Measurements from ENCODE around the gene ERBB4. TPM values are rescaled to one million over a fixed set of nuclear protein-coding genes. Genes with fewer than 3 reads are reported as not detected.

The ERBB4 gene
- total and polyA plus RNA-seq, 7 donors = under 0.01 to 0.33 (median 0.08) TPM; not detected in 1

DNA sequence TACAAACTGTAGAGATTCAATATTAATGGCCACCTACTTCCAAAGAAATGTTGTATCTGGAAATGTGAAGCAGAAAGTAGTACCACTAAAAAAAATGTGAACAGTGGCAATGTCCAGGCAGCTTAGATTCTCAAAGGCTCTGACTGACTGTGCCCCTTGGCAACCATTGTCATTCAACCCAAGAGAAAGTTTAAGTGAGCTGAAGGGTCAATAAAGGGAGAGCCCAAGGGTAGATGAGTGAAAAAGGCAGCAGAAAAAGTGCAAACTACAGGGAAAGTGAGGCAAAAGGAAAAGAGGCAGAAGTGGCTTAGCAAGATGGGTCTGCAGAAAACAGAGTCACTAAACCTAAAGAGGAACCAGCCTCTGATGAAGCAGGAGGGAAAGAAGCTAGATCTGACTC lies 1179.3 kb downstream of the ERBB4 start:
- Histone ChIP-seq H3K36me3 (no peaks in the 10 kb centered on the region), H3K4me3 (no peak overlapping the region), H3K27me3 (no peaks in the 10 kb centered on the region), H3K27ac (no peak overlapping the region), H3K4me1 (no peaks in the 10 kb centered on the region), H3K9me3 (no peaks in the 10 kb centered on the region)
- intact Hi-C loops (cut with DNase I) = no loop called here
- TF ChIP-seq, protein P1, sequence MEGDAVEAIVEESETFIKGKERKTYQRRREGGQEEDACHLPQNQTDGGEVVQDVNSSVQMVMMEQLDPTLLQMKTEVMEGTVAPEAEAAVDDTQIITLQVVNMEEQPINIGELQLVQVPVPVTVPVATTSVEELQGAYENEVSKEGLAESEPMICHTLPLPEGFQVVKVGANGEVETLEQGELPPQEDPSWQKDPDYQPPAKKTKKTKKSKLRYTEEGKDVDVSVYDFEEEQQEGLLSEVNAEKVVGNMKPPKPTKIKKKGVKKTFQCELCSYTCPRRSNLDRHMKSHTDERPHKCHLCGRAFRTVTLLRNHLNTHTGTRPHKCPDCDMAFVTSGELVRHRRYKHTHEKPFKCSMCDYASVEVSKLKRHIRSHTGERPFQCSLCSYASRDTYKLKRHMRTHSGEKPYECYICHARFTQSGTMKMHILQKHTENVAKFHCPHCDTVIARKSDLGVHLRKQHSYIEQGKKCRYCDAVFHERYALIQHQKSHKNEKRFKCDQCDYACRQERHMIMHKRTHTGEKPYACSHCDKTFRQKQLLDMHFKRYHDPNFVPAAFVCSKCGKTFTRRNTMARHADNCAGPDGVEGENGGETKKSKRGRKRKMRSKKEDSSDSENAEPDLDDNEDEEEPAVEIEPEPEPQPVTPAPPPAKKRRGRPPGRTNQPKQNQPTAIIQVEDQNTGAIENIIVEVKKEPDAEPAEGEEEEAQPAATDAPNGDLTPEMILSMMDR (IDR thresholded peaks at IDR 0.05) = no peak
- TF ChIP-seq POLR2A (IDR thresholded peaks at IDR 0.05) (no peak), POLR2AphosphoS5 (IDR thresholded peaks at IDR 0.05) (no peak), EP300 (IDR thresholded peaks at IDR 0.05) (no peak)
- no peak for DNase-seq

DNA sequence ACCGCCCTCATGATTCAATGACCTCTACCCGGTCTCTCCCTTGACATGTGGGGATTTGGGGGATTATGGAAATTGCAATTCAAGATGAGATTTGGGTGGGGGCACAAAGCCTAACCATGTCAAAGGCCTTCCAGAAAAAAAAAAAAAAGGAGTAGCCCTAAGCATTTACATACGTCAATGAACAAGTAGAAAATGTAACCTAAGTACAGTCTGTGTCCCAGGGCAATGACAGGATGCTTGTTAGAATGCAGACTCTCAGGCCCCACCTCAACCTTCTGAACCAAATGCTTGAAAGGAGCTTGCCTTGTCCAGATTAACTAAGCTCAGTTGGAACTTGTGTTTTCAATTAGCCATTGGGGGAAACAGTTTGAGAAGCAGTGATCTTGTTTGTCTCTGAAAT lies 1180.1 kb downstream of the ERBB4 start:
- intact Hi-C loops (cut with DNase I) = no loop called here
- Histone ChIP-seq H3K9me3 (no peaks in the 10 kb centered on the region), H3K27ac (no peak overlapping the region), H3K4me3 (no peak overlapping the region), H3K36me3 (no peaks in the 10 kb centered on the region), H3K27me3 (no peaks in the 10 kb centered on the region), H3K4me1 (no peaks in the 10 kb centered on the region)
- DNase-seq = no peak
- no peak for TF ChIP-seq POLR2A (IDR thresholded peaks at IDR 0.05)
- 84 to 93% methylated on average over 3 of the region's 3 CpGs for WGBS, 2 donors

DNA sequence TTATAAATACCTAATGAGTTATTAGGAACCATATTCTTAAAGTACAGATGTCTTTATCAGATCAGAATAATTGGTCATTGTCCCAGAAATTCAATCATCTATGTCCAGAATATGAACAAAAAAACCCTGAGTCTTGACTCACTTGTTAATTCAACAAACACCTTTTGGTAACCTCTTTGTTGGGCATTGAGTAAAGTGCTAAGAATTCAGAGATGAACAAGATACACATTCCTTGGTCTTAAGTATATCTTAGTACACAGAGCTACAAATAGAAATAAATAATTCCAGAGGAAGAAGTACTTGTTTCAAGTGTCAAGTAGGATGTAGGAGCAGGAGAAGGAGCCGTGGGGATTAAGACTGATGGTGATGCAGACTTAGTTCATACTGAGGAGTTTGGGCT lies 1184.1 kb downstream of the ERBB4 start:
- H3K27me3 ChIP-seq = no peaks in the 10 kb centered on the region
- TF ChIP-seq POLR2A (IDR thresholded peaks at IDR 0.05) (no peak), POLR2AphosphoS5 (IDR thresholded peaks at IDR 0.05) (no peak), EP300 (IDR thresholded peaks at IDR 0.05) (no peak)
- TF ChIP-seq, protein P1 (IDR thresholded peaks at IDR 0.05) = no peak
- no peaks in the 10 kb centered on the region for H3K9me3 ChIP-seq
- H3K4me3 ChIP-seq = no peak overlapping the region
- no peak overlapping the region for H3K27ac ChIP-seq
- no peak for DNase-seq
- no peaks in the 10 kb centered on the region for H3K4me1 ChIP-seq
- WGBS, 2 donors = 83 to 84% methylated on average over 1 of the region's 1 CpG
- intact Hi-C loops (cut with DNase I) = no loop called here
- H3K36me3 ChIP-seq = no peaks in the 10 kb centered on the region

DNA sequence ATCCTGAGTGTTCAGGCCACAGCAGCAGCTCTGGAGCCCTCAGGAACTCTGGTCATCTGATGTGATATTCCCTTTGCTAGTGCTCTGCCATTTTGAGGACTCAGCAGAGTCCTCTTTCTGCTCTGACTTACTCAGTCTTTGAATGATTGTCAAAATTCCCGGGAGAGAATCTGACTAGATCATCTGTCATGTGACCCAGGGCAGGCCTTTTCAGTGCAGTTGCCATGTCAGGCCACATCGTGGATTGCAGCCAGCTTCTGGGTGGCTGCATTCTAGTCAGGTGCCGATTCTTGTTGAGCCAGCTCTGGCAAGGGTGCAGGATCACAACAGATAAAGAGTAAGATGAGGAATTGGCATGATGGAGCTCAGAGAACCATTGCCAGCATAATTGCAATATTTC lies 1186.6 kb downstream of the ERBB4 start:
- no peaks in the 10 kb centered on the region for H3K4me1 ChIP-seq
- no peaks in the 10 kb centered on the region for H3K9me3 ChIP-seq
- no peaks in the 10 kb centered on the region for H3K36me3 ChIP-seq
- TF ChIP-seq POLR2AphosphoS5 (IDR thresholded peaks at IDR 0.05) = no peak
- TF ChIP-seq EP300 (IDR thresholded peaks at IDR 0.05) = no peak
- TF ChIP-seq POLR2A (IDR thresholded peaks at IDR 0.05) = no peak
- TF ChIP-seq, protein P1 (IDR thresholded peaks at IDR 0.05) = no peak
- DNase-seq = no peak
- H3K4me3 ChIP-seq = no peak overlapping the region
- intact Hi-C loops (cut with DNase I) = no loop called here
- 50 to 74% methylated on average over 3 of the region's 3 CpGs for WGBS, 2 donors
- H3K27ac ChIP-seq = no peak overlapping the region
- H3K27me3 ChIP-seq = no peaks in the 10 kb centered on the region

DNA sequence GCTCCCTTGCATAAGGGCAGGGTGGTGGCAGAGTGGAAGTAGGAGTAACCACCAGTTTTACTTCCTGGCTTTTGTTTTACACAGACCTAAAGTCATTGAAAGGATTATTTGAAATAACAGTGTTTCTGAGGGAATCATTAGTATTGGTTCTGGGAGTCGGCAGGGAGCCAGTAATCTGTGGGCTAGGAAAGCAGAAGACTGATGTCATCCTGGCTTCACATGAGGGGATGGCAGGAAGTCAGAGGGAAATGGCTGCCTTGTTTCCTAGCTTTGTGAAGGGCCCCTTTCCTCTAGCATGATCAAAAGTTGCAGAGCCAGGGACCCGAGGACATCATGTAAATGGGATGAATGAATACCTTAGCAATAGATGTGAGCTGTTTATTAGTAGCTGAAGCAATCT lies 1189.6 kb downstream of the ERBB4 start:
- WGBS, 2 donors = 61 to 82% methylated on average over 2 of the region's 2 CpGs
- TF ChIP-seq EP300 (IDR thresholded peaks at IDR 0.05) (no peak), POLR2AphosphoS5 (IDR thresholded peaks at IDR 0.05) (no peak), POLR2A (IDR thresholded peaks at IDR 0.05) (no peak)
- TF ChIP-seq, protein P1 (IDR thresholded peaks at IDR 0.05) = no peak
- Histone ChIP-seq H3K4me1 (no peaks in the 10 kb centered on the region), H3K4me3 (no peak overlapping the region), H3K9me3 (no peaks in the 10 kb centered on the region), H3K27ac (no peak overlapping the region), H3K36me3 (no peaks in the 10 kb centered on the region), H3K27me3 (no peaks in the 10 kb centered on the region)
- no peak for DNase-seq
- intact Hi-C loops (cut with DNase I) = no loop called here
